PFSK-1 (cell line): ENCODE measurements around the gene SLC25A45. TPM values are rescaled to one million over a fixed set of nuclear protein-coding genes. Genes with fewer than 3 reads are reported as not detected.

Source experiments
- FOXP2 ChIP-seq: optimal IDR thresholded peaks from 2 replicates; pipeline ENCODE3; 2011; ENCODE audit warnings: borderline replicate concordance, control low read depth, inconsistent platforms; ENCODE audit not compliant: insufficient read depth; ENCODE audit errors: extremely low read length, extremely low read depth
- POLR2AphosphoS5 ChIP-seq: IDR thresholded peaks from 2 replicates; pipeline ENCODE4 v1.6.1; 2012; ENCODE audit warnings: low read depth, mild to moderate bottlenecking, control low read depth, low read length, moderate library complexity
- SIN3A ChIP-seq: IDR thresholded peaks from 2 replicates; pipeline ENCODE4 v1.6.1; 2012; ENCODE audit warnings: mild to moderate bottlenecking, low read length, moderate library complexity, borderline replicate concordance; ENCODE audit not compliant: insufficient read depth
- TAF1 ChIP-seq: IDR thresholded peaks from 2 replicates; pipeline ENCODE4 v1.6.1; 2012; ENCODE audit warnings: low read length, control low read depth, borderline replicate concordance; ENCODE audit not compliant: insufficient read depth
- polyA plus RNA-seq: library from polyadenylated mRNA; unstranded; fragments of >200 nt; gene quantifications from one replicate; pipeline ENCODE4 v1.2.1, GENCODE V29; 2012; ENCODE audit warnings: low read depth, missing spikeins; ENCODE audit not compliant: insufficient read length
- TF ChIP-seq, protein P1 (sequence below), 2 experiments: IDR thresholded peaks; 2 replicates each; pipeline versions ENCODE4 v1.6.1 to v1.8.0; 2011 to 2012; ENCODE audit warnings: low read depth in 2 of 2, low read length in 2 of 2, control low read depth in 1 of 2, inconsistent platforms in 1 of 2, mild to moderate bottlenecking in 1 of 2, moderate library complexity in 1 of 2; ENCODE audit not compliant: insufficient read depth in 1 of 2

SLC25A45 gene
- polyA plus RNA-seq, result 0.99 TPM

DNA sequence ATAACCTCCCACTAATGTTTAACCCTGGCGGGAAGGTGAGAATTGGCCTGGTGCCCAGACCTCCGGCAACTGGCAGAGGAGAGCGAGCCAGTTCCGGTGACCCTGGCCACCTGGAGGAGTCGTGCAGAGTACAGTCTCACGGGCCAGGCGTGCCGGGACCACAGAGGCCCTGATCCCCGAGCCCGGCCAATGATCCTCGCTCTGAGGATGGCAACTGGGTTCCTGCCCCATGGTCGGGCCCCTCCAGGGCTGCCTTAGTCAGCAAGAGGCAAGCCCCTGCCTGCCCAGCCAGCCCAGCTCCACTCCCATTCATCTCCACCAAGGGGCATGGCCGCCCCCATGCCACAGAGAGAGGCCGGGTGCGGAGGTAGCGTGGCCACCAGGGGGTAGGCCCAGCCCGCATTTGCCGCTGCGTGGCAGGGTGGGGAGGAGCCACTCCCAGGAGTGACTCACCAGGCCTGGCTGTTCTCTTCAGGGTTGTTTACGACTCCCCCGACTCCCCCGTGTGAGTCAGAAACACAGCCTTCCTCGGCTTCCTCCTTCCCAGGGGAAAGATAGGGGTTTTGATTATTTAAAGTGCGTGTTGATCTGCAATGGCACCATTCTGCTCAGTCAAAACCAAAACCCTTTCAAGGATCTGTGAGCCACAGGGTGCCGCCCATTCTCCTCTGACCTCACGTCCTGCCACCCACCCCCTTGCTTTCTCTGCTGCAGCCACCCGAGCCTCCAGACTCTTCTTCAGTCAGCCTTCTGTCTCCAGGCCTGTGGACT is at the start of gene SLC25A45:
SLC25A45 (minus strand) TSS at position 614 of the 771 bp plus-strand sequence. CDS start 695 bp downstream, outside the sequence.
- TF ChIP-seq, protein P1, sequence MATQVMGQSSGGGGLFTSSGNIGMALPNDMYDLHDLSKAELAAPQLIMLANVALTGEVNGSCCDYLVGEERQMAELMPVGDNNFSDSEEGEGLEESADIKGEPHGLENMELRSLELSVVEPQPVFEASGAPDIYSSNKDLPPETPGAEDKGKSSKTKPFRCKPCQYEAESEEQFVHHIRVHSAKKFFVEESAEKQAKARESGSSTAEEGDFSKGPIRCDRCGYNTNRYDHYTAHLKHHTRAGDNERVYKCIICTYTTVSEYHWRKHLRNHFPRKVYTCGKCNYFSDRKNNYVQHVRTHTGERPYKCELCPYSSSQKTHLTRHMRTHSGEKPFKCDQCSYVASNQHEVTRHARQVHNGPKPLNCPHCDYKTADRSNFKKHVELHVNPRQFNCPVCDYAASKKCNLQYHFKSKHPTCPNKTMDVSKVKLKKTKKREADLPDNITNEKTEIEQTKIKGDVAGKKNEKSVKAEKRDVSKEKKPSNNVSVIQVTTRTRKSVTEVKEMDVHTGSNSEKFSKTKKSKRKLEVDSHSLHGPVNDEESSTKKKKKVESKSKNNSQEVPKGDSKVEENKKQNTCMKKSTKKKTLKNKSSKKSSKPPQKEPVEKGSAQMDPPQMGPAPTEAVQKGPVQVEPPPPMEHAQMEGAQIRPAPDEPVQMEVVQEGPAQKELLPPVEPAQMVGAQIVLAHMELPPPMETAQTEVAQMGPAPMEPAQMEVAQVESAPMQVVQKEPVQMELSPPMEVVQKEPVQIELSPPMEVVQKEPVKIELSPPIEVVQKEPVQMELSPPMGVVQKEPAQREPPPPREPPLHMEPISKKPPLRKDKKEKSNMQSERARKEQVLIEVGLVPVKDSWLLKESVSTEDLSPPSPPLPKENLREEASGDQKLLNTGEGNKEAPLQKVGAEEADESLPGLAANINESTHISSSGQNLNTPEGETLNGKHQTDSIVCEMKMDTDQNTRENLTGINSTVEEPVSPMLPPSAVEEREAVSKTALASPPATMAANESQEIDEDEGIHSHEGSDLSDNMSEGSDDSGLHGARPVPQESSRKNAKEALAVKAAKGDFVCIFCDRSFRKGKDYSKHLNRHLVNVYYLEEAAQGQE (IDR thresholded peaks at IDR 0.05; ENCODE audit: insufficient read depth in 1 of 2, low read depth in 2 of 2, low read length in 2 of 2), result peak in 1 of 2 experiments; percentile 28; a peak in 1 of 4 replicates
- TF ChIP-seq TAF1, result no peak; the same call in 1 of the 2 replicates
- peak; percentile 98 for TF ChIP-seq FOXP2
- TF ChIP-seq POLR2AphosphoS5, result no peak; the same call in none of the 2 replicates
- TF ChIP-seq SIN3A, result no peak

DNA sequence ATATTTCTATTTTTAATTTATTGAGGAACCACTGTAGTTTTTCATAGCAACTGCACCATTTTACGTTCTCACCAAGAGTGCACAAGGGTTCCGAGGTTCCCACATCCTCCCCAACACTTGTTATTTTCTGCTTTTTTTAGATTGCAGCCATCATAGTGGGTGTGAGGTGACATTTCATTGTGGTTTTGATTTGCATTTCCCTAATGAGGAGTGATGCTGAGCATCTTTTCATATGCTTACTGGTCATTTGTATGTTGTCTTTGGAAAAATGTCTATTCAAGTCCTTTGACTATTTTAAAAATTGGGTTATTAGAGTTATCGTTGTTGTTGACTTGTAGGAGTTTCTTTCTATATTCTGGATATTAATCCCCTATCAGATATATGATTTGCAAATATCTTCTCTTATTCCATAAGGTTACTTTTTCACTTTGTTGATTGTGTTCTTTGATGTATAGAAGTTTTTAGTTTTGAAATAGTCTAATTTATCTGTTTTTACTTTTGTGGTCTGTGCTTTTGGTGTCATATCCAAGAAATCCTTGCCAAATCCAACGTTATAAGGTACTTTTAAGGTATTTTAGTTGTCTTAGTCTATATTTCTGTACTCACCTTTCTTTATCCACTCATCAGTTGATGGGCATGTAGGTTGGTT is 49.1 kb upstream of the SLC25A45 start:
- TF ChIP-seq TAF1 (no peak), FOXP2 (no peak), SIN3A (no peak), POLR2AphosphoS5 (no peak)
- TF ChIP-seq, protein P1 (IDR thresholded peaks at IDR 0.05; ENCODE audit: insufficient read depth in 1 of 2, low read depth in 2 of 2, low read length in 2 of 2), result no peak

GRCh38 chr11:65430406-65431217 is 48.2 kb upstream of the SLC25A45 start:
- no peak for TF ChIP-seq POLR2AphosphoS5
- TF ChIP-seq, protein P1 (IDR thresholded peaks at IDR 0.05; ENCODE audit: insufficient read depth in 1 of 2, low read depth in 2 of 2, low read length in 2 of 2), result no peak
- no peak for TF ChIP-seq FOXP2
- no peak for TF ChIP-seq SIN3A
- no peak for TF ChIP-seq TAF1

DNA sequence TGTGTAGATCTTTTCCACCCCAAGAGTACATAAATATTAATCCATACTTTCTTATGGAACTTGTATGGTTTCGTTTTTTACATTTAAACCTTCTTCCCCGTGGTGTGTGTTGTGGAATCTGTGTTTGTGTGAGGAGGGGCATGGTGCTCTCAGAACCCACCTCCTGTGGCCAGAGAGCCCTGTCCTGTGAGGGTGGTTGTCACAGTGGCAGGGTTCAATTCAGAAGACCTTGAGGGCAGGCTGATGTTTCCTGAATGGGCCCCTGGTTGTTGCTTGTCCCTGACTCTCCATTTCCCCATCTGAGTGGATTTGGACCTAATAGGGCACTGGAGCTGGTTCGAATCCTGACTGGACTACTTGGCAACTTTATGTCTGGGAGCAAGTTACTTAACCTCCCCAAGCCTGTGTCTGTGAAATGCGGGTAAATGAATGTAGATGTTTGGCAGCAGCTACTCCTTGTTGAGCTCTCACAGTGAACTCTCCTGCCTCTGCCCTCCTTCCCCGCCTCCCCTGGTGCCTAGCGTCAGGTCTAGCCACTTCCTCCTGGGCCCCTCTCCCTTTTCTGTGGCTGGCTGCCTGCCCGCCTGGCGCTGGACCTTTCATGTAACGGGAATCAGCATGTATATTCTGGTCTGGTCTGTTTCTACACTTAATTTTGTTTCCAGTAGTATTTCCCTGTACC is 47.4 kb upstream of the SLC25A45 start:
- TF ChIP-seq SIN3A, result 0 out of 2 replicates have a peak, but pooled peaks have one; percentile 44
- TF ChIP-seq TAF1, result 0 out of 2 replicates have a peak, but pooled peaks have one; percentile 23
- peak; percentile 47 for TF ChIP-seq POLR2AphosphoS5
- TF ChIP-seq, protein P1 (IDR thresholded peaks at IDR 0.05; ENCODE audit: insufficient read depth in 1 of 2, low read depth in 2 of 2, low read length in 2 of 2), result no peak
- TF ChIP-seq FOXP2, result no peak
